Mesendoderm (in vitro differentiated cells): ENCODE data around the gene P2RX3.

ENCODE experiments used
- DNase-seq: peaks from one replicate; pipeline ENCODE4 v3.0.0; 2013
- H2AK5ac ChIP-seq: 2 replicates; pipeline ENCODE4 v1.6.1; 2013; ENCODE audit warnings: low read length, inconsistent platforms
- H2BK120ac ChIP-seq: 2 replicates; pipeline ENCODE4 v1.6.1; 2013; ENCODE audit warnings: low read depth, mild to moderate bottlenecking, low read length, moderate library complexity, mixed read lengths
- H2BK15ac ChIP-seq: replicated peaks from 2 replicates; pipeline ENCODE4 v1.6.1; 2013; ENCODE audit warnings: low read depth, mild to moderate bottlenecking, moderate library complexity
- H2BK5ac ChIP-seq: 2 replicates; pipeline ENCODE4 v1.6.1; 2013; ENCODE audit warnings: low read length, inconsistent platforms
- H3K18ac ChIP-seq: 2 replicates; pipeline ENCODE4 v1.6.1; 2013; ENCODE audit warnings: mild to moderate bottlenecking, low read length, mixed read lengths
- H3K23ac ChIP-seq: one replicate; pipeline ENCODE4 v1.6.1; 2013; ENCODE audit warnings: low read length
- H3K27ac ChIP-seq: 2 replicates; pipeline ENCODE4 v1.5.1; 2013; ENCODE audit warnings: low read depth, mild to moderate bottlenecking, inconsistent platforms, low read length, moderate library complexity
- H3K27me3 ChIP-seq: 2 replicates; pipeline ENCODE4 v1.6.1; 2013; ENCODE audit warnings: low read length, control low read depth, mild to moderate bottlenecking, inconsistent platforms; ENCODE audit not compliant: insufficient read depth, poor library complexity
- H3K36me3 ChIP-seq: 2 replicates; pipeline ENCODE4 v1.6.1; 2013; ENCODE audit warnings: low read length, inconsistent platforms; ENCODE audit not compliant: control insufficient read depth, insufficient read depth
- H3K4ac ChIP-seq: one replicate; pipeline ENCODE4 v1.6.1; 2013; ENCODE audit warnings: low read depth, mild to moderate bottlenecking, low read length, moderate library complexity
- H3K4me1 ChIP-seq: 2 replicates; pipeline ENCODE4 v1.6.1; 2013; ENCODE audit warnings: low read depth, low read length, inconsistent platforms; ENCODE audit not compliant: control insufficient read depth
- H3K4me2 ChIP-seq: 2 replicates; pipeline ENCODE4 v1.6.1; 2013; ENCODE audit warnings: low read length
- H3K4me3 ChIP-seq: 2 replicates; pipeline ENCODE4 v1.5.1; 2013; ENCODE audit warnings: mild to moderate bottlenecking, low read length
- H3K56ac ChIP-seq: one replicate; pipeline ENCODE4 v1.6.1; 2013; ENCODE audit warnings: low read length
- H3K79me1 ChIP-seq: 2 replicates; pipeline ENCODE4 v1.6.1; 2013; ENCODE audit warnings: low read length, inconsistent platforms
- H3K79me2 ChIP-seq: 2 replicates; pipeline ENCODE4 v1.6.1; 2013; ENCODE audit warnings: mild to moderate bottlenecking, low read length; ENCODE audit not compliant: control insufficient read depth, insufficient read depth
- H3K9ac ChIP-seq: 2 replicates; pipeline ENCODE4 v1.6.1; 2013; ENCODE audit warnings: low read length, inconsistent platforms
- H4K5ac ChIP-seq: one replicate; pipeline ENCODE4 v1.6.1; 2013; ENCODE audit warnings: low read length
- H4K8ac ChIP-seq: one replicate; pipeline ENCODE4 v1.6.1; 2013; ENCODE audit warnings: low read depth, mild to moderate bottlenecking, control low read depth, low read length, moderate library complexity
- WGBS: extraction: QIAGEN DNeasy Blood & Tissue Kit; methylation state at CpG from one replicate; pipeline ENCODE4 v1.1.7; 2013; ENCODE audit warnings: low lambda C conversion rate, missing lambda C conversion rate; ENCODE audit not compliant: insufficient coverage; ENCODE audit errors: extremely low coverage; 5-methylcytosine and 5-hydroxymethylcytosine counted together

The P2RX3 gene

GRCh38 chr11:57417056-57417455 is 78.9 kb downstream of the P2RX3 start:
- H3K4ac ChIP-seq: no peak overlapping the region
- no peaks in the 10 kb centered on the region for H3K79me2 ChIP-seq
- H4K8ac ChIP-seq: no peak overlapping the region
- no CpG with 5 or more reads among the region's 4 CpGs for WGBS
- H3K23ac ChIP-seq: no peak overlapping the region
- H3K27ac ChIP-seq: no peak overlapping the region
- H2BK15ac ChIP-seq: no peak overlapping the region
- H3K4me1 ChIP-seq: no peaks in the 10 kb centered on the region
- DNase-seq: no peak
- H2BK5ac ChIP-seq: no peak overlapping the region
- no peak overlapping the region for H2BK120ac ChIP-seq
- H3K56ac ChIP-seq: no peak overlapping the region
- H4K5ac ChIP-seq: no peak overlapping the region
- no peak overlapping the region for H2AK5ac ChIP-seq
- no peak overlapping the region for H3K4me3 ChIP-seq
- H3K36me3 ChIP-seq: peaks cover 15% of the 10 kb centered on the region
- H3K9ac ChIP-seq: no peak overlapping the region
- no peaks in the 10 kb centered on the region for H3K27me3 ChIP-seq
- no peaks in the 10 kb centered on the region for H3K79me1 ChIP-seq
- no peak overlapping the region for H3K4me2 ChIP-seq
- no peak overlapping the region for H3K18ac ChIP-seq

- Histone ChIP-seq H2BK120ac (no peak overlapping the region), H2AK5ac (no peak overlapping the region), H3K4me3 (no peak overlapping the region), H3K4me1 (no peaks in the 10 kb centered on the region), H3K27ac (no peak overlapping the region), H3K56ac (no peak overlapping the region), H3K27me3 (no peaks in the 10 kb centered on the region), H3K36me3 (peaks cover 17% of the 10 kb centered on the region), H3K79me1 (no peaks in the 10 kb centered on the region), H3K9ac (no peak overlapping the region), H3K18ac (no peak overlapping the region), H4K8ac (no peak overlapping the region), H2BK15ac (no peak overlapping the region), H3K4ac (no peak overlapping the region), H3K79me2 (no peaks in the 10 kb centered on the region), H2BK5ac (no peak overlapping the region), H4K5ac (no peak overlapping the region), H3K4me2 (no peak overlapping the region), H3K23ac (no peak overlapping the region)
- DNase-seq: no peak
Observed at GRCh38 chr11:57418131-57418530, 80.0 kb downstream of the P2RX3 start.

- Histone ChIP-seq H3K23ac (no peak overlapping the region), H3K9ac (no peak overlapping the region), H3K4ac (no peak overlapping the region), H3K18ac (no peak overlapping the region), H2BK5ac (no peak overlapping the region), H3K36me3 (peaks cover 17% of the 10 kb centered on the region), H3K79me2 (no peaks in the 10 kb centered on the region), H2AK5ac (no peak overlapping the region), H3K56ac (no peak overlapping the region), H4K8ac (no peak overlapping the region), H3K4me1 (no peaks in the 10 kb centered on the region), H3K27ac (no peak overlapping the region), H2BK15ac (no peak overlapping the region), H3K4me2 (no peak overlapping the region), H3K27me3 (no peaks in the 10 kb centered on the region), H3K4me3 (no peak overlapping the region), H4K5ac (no peak overlapping the region), H3K79me1 (no peaks in the 10 kb centered on the region), H2BK120ac (no peak overlapping the region)
- no peak for DNase-seq
- WGBS: no CpG with 5 or more reads among the region's 3 CpGs
Observed at GRCh38 chr11:57419146-57419545, 81.0 kb downstream of the P2RX3 start.

GRCh38 chr11:57421066-57421465 is 82.9 kb downstream of the P2RX3 start:
- peaks cover 11% of the 10 kb centered on the region for H3K36me3 ChIP-seq
- H3K56ac ChIP-seq: no peak overlapping the region
- no peaks in the 10 kb centered on the region for H3K79me1 ChIP-seq
- no peak overlapping the region for H4K8ac ChIP-seq
- peaks cover 5% of the 10 kb centered on the region for H3K4me1 ChIP-seq
- no peak overlapping the region for H2AK5ac ChIP-seq
- no peak overlapping the region for H3K9ac ChIP-seq
- no peak overlapping the region for H3K4me3 ChIP-seq
- WGBS: no CpG with 5 or more reads among the region's 4 CpGs
- H4K5ac ChIP-seq: no peak overlapping the region
- no peak overlapping the region for H2BK120ac ChIP-seq
- H3K18ac ChIP-seq: no peak overlapping the region
- DNase-seq: no peak
- H3K23ac ChIP-seq: no peak overlapping the region
- H3K79me2 ChIP-seq: no peaks in the 10 kb centered on the region
- H3K4me2 ChIP-seq: no peak overlapping the region
- H3K27ac ChIP-seq: no peak overlapping the region
- no peaks in the 10 kb centered on the region for H3K27me3 ChIP-seq
- no peak overlapping the region for H2BK15ac ChIP-seq
- no peak overlapping the region for H2BK5ac ChIP-seq
- H3K4ac ChIP-seq: no peak overlapping the region

- no peaks in the 10 kb centered on the region for H3K27me3 ChIP-seq
- H3K23ac ChIP-seq: no peak overlapping the region
- H3K4ac ChIP-seq: no peak overlapping the region
- no peak overlapping the region for H3K27ac ChIP-seq
- H3K18ac ChIP-seq: no peak overlapping the region
- H3K56ac ChIP-seq: no peak overlapping the region
- H2AK5ac ChIP-seq: no peak overlapping the region
- peaks cover 11% of the 10 kb centered on the region for H3K36me3 ChIP-seq
- no peak overlapping the region for H4K5ac ChIP-seq
- no peaks in the 10 kb centered on the region for H3K79me1 ChIP-seq
- no peak for DNase-seq
- no peak overlapping the region for H3K4me3 ChIP-seq
- H2BK120ac ChIP-seq: no peak overlapping the region
- peaks cover 5% of the 10 kb centered on the region for H3K4me1 ChIP-seq
- H3K79me2 ChIP-seq: no peaks in the 10 kb centered on the region
- no peak overlapping the region for H3K9ac ChIP-seq
- no peak overlapping the region for H2BK15ac ChIP-seq
- H4K8ac ChIP-seq: no peak overlapping the region
- no peak overlapping the region for H3K4me2 ChIP-seq
- H2BK5ac ChIP-seq: no peak overlapping the region
Observed at GRCh38 chr11:57421805-57422204, 83.7 kb downstream of the P2RX3 start.
